SU-DHL-6 (cell line): ENCODE data around the gene BPIFA2.

Experiments used
- H2AFZ ChIP-seq: fragments of 200-600 bp; sonication (generic); 2 replicates; pipeline ENCODE4 v1.6.1; 2014; ENCODE audit warnings: low read depth, mild to moderate bottlenecking, moderate library complexity, mixed read lengths, antibody characterized with exemption, low read length; ENCODE audit not compliant: severe bottlenecking
- H3F3A ChIP-seq: fragments of 200-600 bp; shearing (Covaris generic); 2 replicates; pipeline ENCODE4 v1.6.0; 2016; ENCODE audit warnings: antibody characterized with exemption, mild to moderate bottlenecking; ENCODE audit not compliant: insufficient read depth
- H3K27ac ChIP-seq: fragments of 200-600 bp; sonication (generic); 2 replicates; pipeline ENCODE4 v1.5.1; 2016; ENCODE audit warnings: low read depth, mild to moderate bottlenecking, low read length, moderate library complexity, mixed read lengths
- H3K27me3 ChIP-seq: fragments of 200-600 bp; sonication (generic), shearing (Covaris generic); 2 replicates; pipeline ENCODE4 v1.6.0; 2014; ENCODE audit warnings: mild to moderate bottlenecking, low read length
- H3K36me3 ChIP-seq: fragments of 200-600 bp; sonication (generic); 2 replicates; pipeline ENCODE4 v1.6.1; 2014; ENCODE audit warnings: mild to moderate bottlenecking, low read length, mixed read lengths
- H3K4me2 ChIP-seq: fragments of 300-600, 200-600 bp; shearing (Covaris generic), sonication (generic); 2 replicates; pipeline ENCODE4 v1.6.0; 2014; ENCODE audit warnings: low read length, low read depth, mild to moderate bottlenecking; ENCODE audit not compliant: poor library complexity, severe bottlenecking
- H3K4me3 ChIP-seq: fragments of 200-600 bp; sonication (generic); 2 replicates; pipeline ENCODE4 v1.5.1; 2014; ENCODE audit warnings: antibody characterized with exemption, low read length, mild to moderate bottlenecking, mixed read lengths; ENCODE audit not compliant: insufficient read depth, poor library complexity, severe bottlenecking
- H3K79me2 ChIP-seq: fragments of 200-600 bp; sonication (generic); 2 replicates; pipeline ENCODE4 v1.6.1; 2014; ENCODE audit warnings: mild to moderate bottlenecking, low read length, moderate library complexity; ENCODE audit not compliant: insufficient read depth
- H3K9ac ChIP-seq: fragments of 200-600 bp; sonication (generic); 2 replicates; pipeline ENCODE4 v1.7.0; 2014; ENCODE audit warnings: mild to moderate bottlenecking, low read length
- H3K9me2 ChIP-seq: fragments of 200-600 bp; sonication (generic); replicated peaks from 2 replicates; pipeline ENCODE4 v1.6.1; 2014; ENCODE audit warnings: low read length; ENCODE audit not compliant: insufficient read depth
- H3K9me3 ChIP-seq: fragments of 200-600 bp; sonication (generic); 2 replicates; pipeline ENCODE4 v1.6.1; 2014; ENCODE audit warnings: low read length, mixed read lengths; ENCODE audit not compliant: insufficient read depth
- H4K20me1 ChIP-seq: fragments of 200-600 bp; sonication (generic); 2 replicates; pipeline ENCODE4 v1.6.1; 2014; ENCODE audit warnings: low read depth, mild to moderate bottlenecking, antibody characterized with exemption, low read length, moderate library complexity, mixed read lengths
- CTCF ChIP-seq: fragments of 200-600 bp; sonication (generic); IDR thresholded peaks from one replicate; pipeline ENCODE4 v1.5.1; 2017; ENCODE audit warnings: antibody characterized with exemption, mild to moderate bottlenecking, low read length, moderate library complexity; ENCODE audit not compliant: insufficient read depth, poor library complexity, severe bottlenecking
- EZH2phosphoT487 ChIP-seq: fragments of 200-600 bp; sonication (generic), shearing (Covaris generic); conservative IDR thresholded peaks from 2 replicates; pipeline ENCODE4 v1.6.1; 2018; ENCODE audit warnings: mild to moderate bottlenecking, antibody characterized with exemption, low read length, moderate library complexity, mixed read lengths

BPIFA2 gene

GRCh38 chr20:33127422-33128097, 40.4 kb upstream of the BPIFA2 start:
- no peaks in the 10 kb centered on the region for H3K9me2 ChIP-seq
- no peaks in the 10 kb centered on the region for H3K79me2 ChIP-seq
- H4K20me1 ChIP-seq: no peaks in the 10 kb centered on the region
- no peaks in the 10 kb centered on the region for H3K36me3 ChIP-seq
- no peaks in the 10 kb centered on the region for H3K9me3 ChIP-seq
- no peak overlapping the region for H3K27ac ChIP-seq
- no peak overlapping the region for H3K9ac ChIP-seq
- TF ChIP-seq CTCF (no peak), EZH2phosphoT487 (no peak)
- H3K4me3 ChIP-seq: no peak overlapping the region
- no peak overlapping the region for H2AFZ ChIP-seq
- H3K27me3 ChIP-seq: no peaks in the 10 kb centered on the region
- no peak overlapping the region for H3K4me2 ChIP-seq
- H3F3A ChIP-seq: no peaks in the 10 kb centered on the region

- Histone ChIP-seq H3K9me2 (no peaks in the 10 kb centered on the region), H3K9ac (no peak overlapping the region), H3K4me3 (no peak overlapping the region), H2AFZ (no peak overlapping the region), H3K36me3 (no peaks in the 10 kb centered on the region), H3K27ac (no peak overlapping the region), H3K4me2 (no peak overlapping the region), H3F3A (no peaks in the 10 kb centered on the region), H3K9me3 (no peaks in the 10 kb centered on the region), H3K79me2 (no peaks in the 10 kb centered on the region), H4K20me1 (no peaks in the 10 kb centered on the region), H3K27me3 (no peaks in the 10 kb centered on the region)
- TF ChIP-seq EZH2phosphoT487 (no peak), CTCF (no peak)
Measured at GRCh38 chr20:33130568-33131061, 37.3 kb upstream of the BPIFA2 start.

GRCh38 chr20:33131949-33132473, 35.9 kb upstream of the BPIFA2 start:
- TF ChIP-seq CTCF: no peak
- Histone ChIP-seq H3K9ac (no peak overlapping the region), H3K27me3 (no peaks in the 10 kb centered on the region), H3K9me2 (no peaks in the 10 kb centered on the region), H3K9me3 (no peaks in the 10 kb centered on the region), H3F3A (no peaks in the 10 kb centered on the region), H3K36me3 (no peaks in the 10 kb centered on the region), H3K27ac (no peak overlapping the region), H3K79me2 (no peaks in the 10 kb centered on the region), H3K4me2 (no peak overlapping the region), H2AFZ (no peak overlapping the region), H3K4me3 (no peak overlapping the region), H4K20me1 (no peaks in the 10 kb centered on the region)
